Uterus (tissue), 4 donors: ENCODE results near the gene CHD5. TPM values are rescaled to one million over a fixed set of nuclear protein-coding genes. Genes with fewer than 3 reads are reported as not detected.

Experiments used
- DNase-seq, 2 donors: peaks; one replicate each; pipeline ENCODE4 v3.0.0-alpha.2; 2019 to 2020
- H3K27ac ChIP-seq, 2 donors: fragments of 200-600 bp; sonication (generic); 1 replicate in 1 of 2; 2 replicates in 1 of 2; pipeline ENCODE4 v1.5.1; 2016 to 2018
- H3K27me3 ChIP-seq, 2 donors: fragments of 200-600 bp; sonication (generic); one replicate each; pipeline ENCODE4 v1.5.1; 2018 to 2019; ENCODE audit warnings: control low read depth in 1 of 2
- H3K36me3 ChIP-seq, 2 donors: fragments of 200-600 bp; sonication (generic); one replicate each; pipeline ENCODE4 v1.5.1; 2019; ENCODE audit warnings: control low read depth in 1 of 2
- H3K4me1 ChIP-seq, 2 donors: fragments of 200-600 bp; sonication (generic); one replicate each; pipeline ENCODE4 v1.5.1; 2018 to 2019; ENCODE audit warnings: control low read depth in 1 of 2
- H3K4me3 ChIP-seq, 2 donors: fragments of 200-600 bp; sonication (generic); 1 replicate in 1 of 2; 2 replicates in 1 of 2; pipeline ENCODE4 v1.5.1; 2018 to 2019; ENCODE audit warnings: mild to moderate bottlenecking in 1 of 2
- H3K9me3 ChIP-seq, 2 donors: fragments of 200-600 bp; sonication (generic); one replicate each; pipeline ENCODE4 v1.5.1; 2019; ENCODE audit warnings: control low read depth in 1 of 2
- POLR2A ChIP-seq, 2 donors: fragments of 450-650 bp; IDR thresholded peaks; one replicate each; pipeline ENCODE4 v1.6.1; 2016; ENCODE audit warnings: antibody characterized with exemption in 2 of 2, mild to moderate bottlenecking in 1 of 2, moderate library complexity in 1 of 2
- intact Hi-C: fragments of 100-400 bp; cut with DNase I; formaldehyde crosslinking; loops from one replicate; pipeline ENCODE4 v1.15.1; 2023; ENCODE audit warnings: low total_unique reads
- total RNA-seq, 4 donors: library from RNA; depleted of rRNA in 3 of 4; stranded (reverse); fragments of >200 nt in 3 of 4; gene quantifications; one replicate each; pipeline versions ENCODE4 v1.1.0 to v1.2.4, GENCODE V29; 2014 to 2023
- TF ChIP-seq, protein P1 (sequence below), 4 experiments: fragments of 200-600 bp in 2 of 4; fragments of 450-650 bp in 2 of 4; sonication (generic) in 2 of 4; IDR thresholded peaks; one replicate each; pipeline ENCODE4 v1.5.1; 2016 to 2019; ENCODE audit warnings: antibody characterized with exemption in 4 of 4, mild to moderate bottlenecking in 2 of 4, moderate library complexity in 1 of 4
- donor health status: DM: yes; HTN: yes; CAD: no.

The CHD5 gene
- total RNA-seq, 4 donors from 2014 or later, result 0.69 to 1.3 TPM; not detected in 2

GRCh38 chr1:6075748-6076147 lies 104.4 kb downstream of the CHD5 start:
- Histone ChIP-seq H3K9me3 (no peaks in the 10 kb centered on the region), H3K36me3 (no peaks in the 10 kb centered on the region), H3K27ac (no peak overlapping the region), H3K4me3 (no peak overlapping the region), H3K4me1 (no peaks in the 10 kb centered on the region), H3K27me3 (no peaks in the 10 kb centered on the region)
- no peak for DNase-seq
- TF ChIP-seq, protein P1, sequence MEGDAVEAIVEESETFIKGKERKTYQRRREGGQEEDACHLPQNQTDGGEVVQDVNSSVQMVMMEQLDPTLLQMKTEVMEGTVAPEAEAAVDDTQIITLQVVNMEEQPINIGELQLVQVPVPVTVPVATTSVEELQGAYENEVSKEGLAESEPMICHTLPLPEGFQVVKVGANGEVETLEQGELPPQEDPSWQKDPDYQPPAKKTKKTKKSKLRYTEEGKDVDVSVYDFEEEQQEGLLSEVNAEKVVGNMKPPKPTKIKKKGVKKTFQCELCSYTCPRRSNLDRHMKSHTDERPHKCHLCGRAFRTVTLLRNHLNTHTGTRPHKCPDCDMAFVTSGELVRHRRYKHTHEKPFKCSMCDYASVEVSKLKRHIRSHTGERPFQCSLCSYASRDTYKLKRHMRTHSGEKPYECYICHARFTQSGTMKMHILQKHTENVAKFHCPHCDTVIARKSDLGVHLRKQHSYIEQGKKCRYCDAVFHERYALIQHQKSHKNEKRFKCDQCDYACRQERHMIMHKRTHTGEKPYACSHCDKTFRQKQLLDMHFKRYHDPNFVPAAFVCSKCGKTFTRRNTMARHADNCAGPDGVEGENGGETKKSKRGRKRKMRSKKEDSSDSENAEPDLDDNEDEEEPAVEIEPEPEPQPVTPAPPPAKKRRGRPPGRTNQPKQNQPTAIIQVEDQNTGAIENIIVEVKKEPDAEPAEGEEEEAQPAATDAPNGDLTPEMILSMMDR (IDR thresholded peaks at IDR 0.05), result no peak
- TF ChIP-seq POLR2A (IDR thresholded peaks at IDR 0.05), result no peak
- intact Hi-C loops, result no loop called here

DNA sequence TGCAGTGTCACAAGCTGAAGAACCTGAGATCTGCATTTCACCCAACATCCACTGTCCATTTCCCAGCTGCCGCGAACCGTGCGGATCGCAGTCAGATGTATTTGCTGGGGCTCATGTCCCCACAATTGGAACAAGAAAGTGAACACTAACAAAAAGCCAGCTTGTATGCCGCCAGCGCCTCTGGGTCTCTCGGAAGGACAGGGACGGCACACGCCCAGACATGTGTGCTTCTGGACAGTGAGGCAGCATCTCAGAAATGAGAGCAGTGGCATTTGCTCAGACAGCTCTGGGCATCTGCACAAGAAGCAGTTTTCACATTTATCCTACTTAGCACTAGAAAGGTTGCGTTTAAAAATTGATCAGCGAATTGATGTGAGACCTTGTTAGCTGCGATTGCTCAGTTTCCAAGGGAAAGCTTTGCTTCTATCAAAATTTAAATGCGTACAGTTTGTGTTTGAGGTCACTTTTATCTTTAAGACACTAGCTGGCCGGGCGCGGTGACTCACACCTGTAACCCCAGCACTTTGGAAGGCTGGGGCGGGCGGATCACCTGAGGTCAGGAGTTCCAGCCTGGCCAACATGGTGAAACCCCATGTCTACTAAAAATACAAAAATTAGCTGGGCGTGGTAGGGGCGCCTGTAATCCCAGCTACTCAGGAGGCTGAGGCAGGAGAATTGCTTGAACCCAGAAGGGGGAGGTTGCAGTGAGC lies 105.8 kb downstream of the CHD5 start:
- H3K27ac ChIP-seq, result no peak overlapping the region
- intact Hi-C loops, result no loop called here
- H3K4me1 ChIP-seq, result no peaks in the 10 kb centered on the region
- H3K9me3 ChIP-seq, result no peaks in the 10 kb centered on the region
- no peak for DNase-seq
- TF ChIP-seq POLR2A (IDR thresholded peaks at IDR 0.05), result no peak
- TF ChIP-seq, protein P1 (IDR thresholded peaks at IDR 0.05), result no peak
- no peaks in the 10 kb centered on the region for H3K27me3 ChIP-seq
- H3K4me3 ChIP-seq, result no peak overlapping the region
- no peaks in the 10 kb centered on the region for H3K36me3 ChIP-seq

DNA sequence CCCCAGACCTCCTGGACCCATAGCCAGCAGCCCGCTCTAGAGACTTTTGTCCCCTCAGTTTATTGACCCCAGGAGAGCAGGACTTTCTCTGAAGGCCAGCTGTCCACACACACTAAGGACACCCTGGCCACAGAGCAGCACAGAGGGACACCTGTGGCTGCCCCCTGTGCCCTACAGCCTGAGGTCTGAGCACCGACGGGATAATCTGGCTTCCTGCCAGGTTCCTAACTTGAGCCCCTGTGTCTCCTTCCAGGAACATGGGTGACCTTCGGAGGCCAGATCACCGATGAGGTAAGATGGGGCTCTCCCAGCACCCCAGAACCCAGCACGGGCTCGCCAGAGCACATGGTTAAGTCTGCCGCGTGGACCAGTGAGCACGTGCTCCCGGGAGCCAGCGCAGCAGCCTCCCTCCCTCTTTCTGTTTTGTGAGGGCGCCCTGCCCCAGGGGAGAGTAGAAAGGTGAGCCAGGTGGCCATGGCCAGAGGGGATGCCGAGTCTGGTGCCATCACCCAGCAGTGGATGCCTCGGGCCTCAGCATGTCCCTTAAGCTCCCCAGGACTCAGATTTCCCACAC lies 106.6 kb downstream of the CHD5 start:
- Histone ChIP-seq H3K27me3 (no peaks in the 10 kb centered on the region), H3K27ac (no peak overlapping the region), H3K4me1 (no peaks in the 10 kb centered on the region), H3K4me3 (no peak overlapping the region), H3K9me3 (no peaks in the 10 kb centered on the region), H3K36me3 (no peaks in the 10 kb centered on the region)
- intact Hi-C loops, result no loop called here
- no peak for DNase-seq
- TF ChIP-seq POLR2A (IDR thresholded peaks at IDR 0.05), result no peak
- TF ChIP-seq, protein P1 (IDR thresholded peaks at IDR 0.05), result no peak

- intact Hi-C loops, result no loop called here
- TF ChIP-seq POLR2A (IDR thresholded peaks at IDR 0.05), result no peak
- TF ChIP-seq, protein P1 (IDR thresholded peaks at IDR 0.05), result no peak
Observed at GRCh38 chr1:6072774-6073479, 107.2 kb downstream of the CHD5 start.

GRCh38 chr1:6071219-6071618 lies 108.9 kb downstream of the CHD5 start:
- no peaks in the 10 kb centered on the region for H3K4me1 ChIP-seq
- no peaks in the 10 kb centered on the region for H3K9me3 ChIP-seq
- DNase-seq, result no peak
- no peak for TF ChIP-seq POLR2A (IDR thresholded peaks at IDR 0.05)
- TF ChIP-seq, protein P1 (IDR thresholded peaks at IDR 0.05), result no peak
- H3K4me3 ChIP-seq, result no peak overlapping the region
- intact Hi-C loops, result no loop called here
- H3K36me3 ChIP-seq, result no peaks in the 10 kb centered on the region
- no peaks in the 10 kb centered on the region for H3K27me3 ChIP-seq
- H3K27ac ChIP-seq, result no peak overlapping the region

More at GRCh38 chr1:6072774-6073479, 107.2 kb downstream of the CHD5 start:
- no peaks in the 10 kb centered on the region for H3K9me3 ChIP-seq
- H3K27me3 ChIP-seq, result no peaks in the 10 kb centered on the region
- H3K36me3 ChIP-seq, result no peaks in the 10 kb centered on the region
- DNase-seq, result no peak
- H3K4me3 ChIP-seq, result no peak overlapping the region
- H3K4me1 ChIP-seq, result no peaks in the 10 kb centered on the region
- H3K27ac ChIP-seq, result no peak overlapping the region
